Measurements from ENCODE around the gene BRPF3.
A peak's percentile ranks its signal among the peaks of the same experiment; 100 is the strongest.
"Not testable (repeated sequence)": the region's sequence is repeated elsewhere in the genome, so short reads cannot be mapped to it uniquely, and the experiment has no call there.

BRPF3 gene

GRCh38 chr6:36200998-36201596 lies 4.6 kb downstream of the BRPF3 start:
- DNase-seq (ENCODE audit: low read depth) = no peak

- DNase-seq (ENCODE audit: low read depth) = no peak
These were observed 5.1 kb downstream of the BRPF3 start for GRCh38 chr6:36201612-36202011.

DNA sequence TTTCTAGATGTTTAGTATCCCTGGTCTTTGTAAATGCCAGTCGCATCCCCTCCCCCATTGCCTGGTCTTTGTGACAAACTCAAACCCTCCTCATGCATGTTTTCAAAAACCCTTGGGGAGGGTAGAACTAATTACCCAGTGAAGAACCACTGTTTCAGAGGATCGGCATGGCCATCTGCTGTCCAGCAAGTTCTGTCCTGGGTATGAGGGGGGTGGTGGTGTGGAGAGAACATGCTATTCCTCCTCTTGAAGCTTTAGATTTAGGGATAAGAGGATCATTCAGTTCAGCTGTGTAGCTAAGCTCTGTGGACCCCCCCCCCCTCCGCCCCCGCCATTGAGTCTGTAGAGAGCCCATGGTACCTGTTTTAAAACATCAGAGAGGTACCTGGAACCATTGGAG lies 5.6 kb downstream of the BRPF3 start:
- no peak for DNase-seq (ENCODE audit: low read depth)

DNA sequence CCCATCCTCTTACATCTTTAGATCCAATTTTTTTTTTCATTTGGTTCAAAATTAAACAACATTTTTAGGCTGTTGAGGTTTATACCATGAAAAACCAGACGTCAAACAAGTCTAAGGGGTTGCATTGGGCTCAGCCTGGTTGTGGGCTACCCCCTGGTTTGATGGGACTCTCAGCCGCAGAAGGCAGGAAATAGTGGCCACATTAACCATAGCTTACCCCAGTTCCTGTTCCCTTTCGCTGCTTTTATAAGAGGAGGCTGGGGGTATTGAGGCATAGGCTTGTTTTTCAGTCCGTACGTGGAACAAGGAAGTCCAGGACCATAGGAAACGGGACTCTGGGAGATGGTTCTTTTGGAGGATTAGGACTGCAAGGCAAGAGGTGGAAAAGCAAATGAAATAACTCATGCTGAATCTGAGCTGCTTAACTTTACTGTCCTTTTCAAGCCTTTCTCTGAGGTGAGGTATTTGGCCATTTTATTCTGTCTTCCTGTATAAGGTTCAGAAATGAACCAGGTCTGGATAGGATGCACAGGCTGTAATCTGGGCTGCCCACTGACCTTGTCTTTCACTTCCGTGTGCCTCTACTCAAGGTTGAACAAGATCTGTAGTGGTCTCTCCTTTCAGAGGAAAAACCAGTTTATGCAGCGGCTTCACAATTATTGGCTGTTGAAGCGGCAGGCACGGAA lies 7.7 kb downstream of the BRPF3 start:
- DNase-seq (ENCODE audit: low read depth) = no peak

DNA sequence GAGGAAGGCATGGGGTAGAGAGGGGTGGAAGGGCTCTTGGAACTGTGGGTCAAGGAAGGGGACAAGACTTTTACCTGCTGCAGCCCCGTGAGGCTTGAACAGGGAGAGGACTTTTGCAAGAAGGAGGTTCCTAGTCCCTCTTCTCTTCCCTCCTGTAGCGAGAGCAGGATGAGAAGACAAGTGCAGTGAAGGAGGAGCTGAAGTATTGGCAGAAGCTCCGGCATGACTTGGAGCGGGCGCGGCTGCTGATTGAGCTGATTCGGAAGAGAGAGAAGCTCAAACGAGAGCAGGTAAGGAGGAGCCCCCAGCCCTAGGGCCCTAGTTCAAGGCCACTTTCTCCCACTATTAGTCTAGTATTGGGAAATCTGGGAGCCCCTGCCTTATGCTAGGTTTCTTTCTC lies 10.6 kb downstream of the BRPF3 start:
- DNase-seq (ENCODE audit: low read depth) = no peak

- no peak for DNase-seq (ENCODE audit: low read depth)
These were observed 13.1 kb downstream of the BRPF3 start for GRCh38 chr6:36209606-36210005.

DNA sequence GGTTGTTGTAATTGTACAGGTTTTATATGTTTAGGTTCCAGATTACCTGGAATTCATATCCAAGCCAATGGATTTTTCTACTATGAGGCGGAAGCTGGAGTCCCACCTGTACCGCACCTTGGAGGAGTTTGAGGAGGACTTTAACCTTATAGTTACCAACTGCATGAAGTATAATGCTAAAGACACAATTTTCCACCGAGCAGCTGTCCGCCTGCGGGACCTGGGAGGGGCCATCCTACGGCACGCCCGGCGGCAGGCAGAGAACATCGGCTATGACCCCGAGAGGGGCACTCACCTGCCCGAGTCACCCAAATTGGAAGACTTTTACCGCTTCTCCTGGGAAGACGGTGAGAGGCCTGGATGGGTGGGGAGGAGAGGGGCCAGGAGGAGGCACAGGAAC lies 13.6 kb downstream of the BRPF3 start:
- DNase-seq (ENCODE audit: low read depth) = no peak

GRCh38 chr6:36210886-36211595 lies 14.5 kb downstream of the BRPF3 start:
- no peak for DNase-seq (ENCODE audit: low read depth)

GRCh38 chr6:36216559-36216958 lies 20.0 kb downstream of the BRPF3 start:
- DNase-seq (ENCODE audit: low read depth) = peak; percentile 49

GRCh38 chr6:36217188-36217587 lies 20.6 kb downstream of the BRPF3 start:
- no peak for DNase-seq (ENCODE audit: low read depth)

DNA sequence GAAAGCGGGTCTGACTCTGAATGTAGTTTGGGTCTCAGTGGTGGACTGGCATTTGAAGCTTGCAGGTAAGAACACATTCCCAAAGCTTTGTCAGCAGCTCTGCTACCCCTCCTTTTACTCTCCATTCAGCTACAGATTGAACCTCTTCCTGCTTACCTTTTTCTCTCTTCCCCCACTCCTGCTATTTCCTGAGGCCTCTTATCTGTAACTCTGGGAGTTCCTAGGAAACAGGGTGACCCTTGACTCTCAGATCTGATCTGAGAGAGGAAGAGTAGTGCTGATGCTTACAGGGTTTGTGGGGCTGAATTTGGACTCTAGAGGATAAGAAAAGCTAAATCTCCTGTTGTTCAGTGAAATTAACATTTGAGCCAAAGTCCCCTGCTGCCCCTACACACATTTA lies 21.4 kb downstream of the BRPF3 start:
- DNase-seq (ENCODE audit: low read depth) = no peak

DNA sequence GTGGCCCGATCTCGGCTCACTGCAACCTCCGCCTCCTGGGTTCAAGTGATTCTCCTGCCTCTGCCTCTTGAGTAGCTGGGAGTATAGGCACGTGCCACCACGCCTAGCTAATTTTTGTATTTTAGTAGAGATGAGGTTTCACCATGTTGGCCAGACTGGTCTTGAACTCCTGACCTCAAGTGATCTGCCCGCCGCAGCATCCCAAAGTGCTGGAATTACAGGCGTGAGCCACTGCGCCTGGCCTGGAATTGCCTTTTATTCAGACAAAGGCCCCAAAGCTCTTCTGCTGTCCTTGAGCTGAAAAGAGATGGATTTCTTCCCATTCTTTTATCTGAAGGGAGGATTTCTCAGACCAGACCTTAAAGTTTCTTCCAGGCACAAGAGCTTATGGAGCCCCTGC lies 22.0 kb downstream of the BRPF3 start:
- not testable (repeated sequence) for DNase-seq (ENCODE audit: low read depth)

GRCh38 chr6:36219081-36219480 lies 22.5 kb downstream of the BRPF3 start:
- DNase-seq (ENCODE audit: low read depth) = no peak

DNA sequence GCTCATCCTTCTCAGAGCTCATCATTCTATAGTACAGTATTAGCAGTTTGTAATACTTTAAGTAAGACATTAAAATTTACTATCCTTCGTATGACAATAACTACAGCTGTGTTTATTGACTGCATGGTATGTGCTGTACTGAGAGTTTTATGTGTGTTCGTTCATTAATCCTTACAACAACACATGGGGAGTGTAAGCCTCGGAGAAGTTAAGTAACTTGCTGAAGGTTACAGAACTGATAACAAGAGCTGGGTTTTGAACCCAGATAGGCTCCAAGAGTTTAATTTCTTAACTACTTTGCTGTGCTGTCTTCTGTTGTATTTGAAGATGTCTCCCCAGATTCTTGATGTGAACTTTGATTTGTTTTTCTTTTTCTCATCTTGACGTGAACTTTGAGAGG lies 23.7 kb downstream of the BRPF3 start:
- DNase-seq (ENCODE audit: low read depth) = no peak

- DNase-seq (ENCODE audit: low read depth) = no peak
These were observed 25.1 kb downstream of the BRPF3 start for GRCh38 chr6:36221674-36222073.

GRCh38 chr6:36222924-36223323 lies 26.4 kb downstream of the BRPF3 start:
- DNase-seq (ENCODE audit: low read depth) = no peak

DNA sequence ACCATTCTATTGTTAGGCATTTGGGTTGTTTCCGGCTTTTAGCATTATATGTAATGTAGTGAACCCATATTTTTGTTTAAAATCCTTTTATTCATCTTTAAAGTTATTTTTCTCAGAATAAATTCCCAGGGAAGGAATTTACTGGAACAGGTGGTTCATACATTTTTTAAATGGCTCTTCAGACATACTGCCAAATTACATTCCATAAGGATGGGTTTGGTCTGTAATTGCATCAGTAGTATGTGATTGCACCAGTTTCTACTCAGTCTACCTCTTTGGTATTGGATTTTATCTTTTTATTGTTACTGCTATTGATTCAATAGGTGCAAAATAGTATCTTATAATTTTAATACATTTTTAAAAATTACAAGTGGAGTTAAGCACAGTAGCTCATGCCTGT lies 27.2 kb downstream of the BRPF3 start:
- no peak for DNase-seq (ENCODE audit: low read depth)

DNA sequence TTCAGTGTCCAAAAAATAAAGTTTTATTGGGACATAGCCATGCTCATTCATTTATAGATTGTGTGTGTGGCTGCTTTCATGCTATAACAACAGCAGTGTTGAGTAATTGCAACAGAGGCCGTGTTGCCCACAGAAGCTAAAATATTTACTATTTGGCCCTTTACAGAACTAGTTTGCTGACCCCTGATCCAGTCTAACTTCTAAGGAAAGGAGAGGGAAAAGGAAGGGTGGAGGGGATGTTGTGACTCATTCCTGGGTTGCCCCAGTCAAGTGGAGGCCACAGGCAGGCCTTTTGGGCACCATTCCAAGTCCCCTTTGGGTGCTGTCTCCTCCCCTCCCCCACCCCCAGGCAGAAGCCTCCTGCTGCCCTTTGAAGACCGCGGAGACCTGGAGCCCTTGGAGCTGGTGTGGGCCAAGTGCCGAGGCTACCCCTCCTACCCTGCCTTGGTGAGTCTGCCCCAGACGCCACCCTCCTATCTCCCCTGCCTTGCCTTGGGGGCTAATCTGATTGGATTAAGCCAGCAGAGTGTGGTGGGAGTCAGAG lies 28.4 kb downstream of the BRPF3 start:
- peak; percentile 26 for DNase-seq (ENCODE audit: low read depth)

DNA sequence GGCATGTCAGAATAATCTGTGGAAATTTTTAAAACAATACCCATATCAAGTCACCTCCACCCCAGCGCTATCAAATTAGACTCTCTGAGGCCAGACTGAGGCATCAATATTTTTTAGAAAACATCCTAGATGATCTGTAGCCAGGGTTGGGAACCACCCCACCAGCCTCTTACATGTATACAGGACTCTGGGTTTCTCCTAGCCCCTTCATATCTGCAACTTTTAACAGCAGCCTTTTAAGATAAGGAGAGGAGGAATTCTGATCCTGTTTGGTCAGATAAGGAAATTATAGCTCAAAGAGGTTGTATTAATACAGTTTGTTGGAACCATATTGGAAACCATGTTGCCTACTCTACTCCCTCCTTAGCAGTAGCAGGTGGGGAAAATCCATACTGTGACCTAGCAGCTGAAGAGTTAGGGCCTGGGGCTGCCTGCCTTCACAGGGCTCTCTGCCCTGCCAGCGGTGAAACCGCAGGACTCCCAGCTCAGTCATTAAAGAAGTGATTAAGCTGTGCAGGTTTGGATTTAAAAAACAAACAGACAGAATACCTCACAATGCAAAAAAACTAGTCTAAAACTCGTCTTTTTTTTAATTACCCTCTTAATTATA lies 30.0 kb downstream of the BRPF3 start:
- DNase-seq (ENCODE audit: low read depth) = no peak

GRCh38 chr6:36227379-36228228 lies 31.1 kb downstream of the BRPF3 start:
- no peak for DNase-seq (ENCODE audit: low read depth)

- DNase-seq (ENCODE audit: low read depth) = no peak
These were observed 32.7 kb downstream of the BRPF3 start for GRCh38 chr6:36229223-36229622.

DNA sequence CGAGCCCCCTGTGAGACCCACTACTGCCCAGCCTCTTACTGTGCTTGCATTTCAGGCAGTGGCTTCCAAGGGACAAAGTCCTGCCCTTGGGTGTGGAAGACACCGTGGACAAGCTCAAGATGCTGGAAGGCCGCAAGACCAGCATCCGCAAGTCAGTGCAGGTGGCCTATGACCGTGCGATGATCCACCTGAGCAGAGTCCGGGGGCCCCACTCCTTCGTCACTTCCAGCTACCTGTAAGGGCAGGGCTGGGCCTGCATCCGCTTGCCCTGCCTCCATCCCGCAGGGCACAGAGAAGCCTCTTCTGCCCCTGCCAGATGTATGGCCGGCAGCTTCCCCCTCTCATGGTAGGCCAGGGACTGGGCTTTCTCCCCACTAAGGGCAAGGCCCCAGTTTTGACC lies 33.8 kb downstream of the BRPF3 start:
- DNase-seq (ENCODE audit: low read depth) = no peak
